ENCODE measurements around the gene COQ10B. TPM values are rescaled to one million over a fixed set of nuclear protein-coding genes. Genes with fewer than 3 reads are reported as not detected.

COQ10B gene
- total RNA-seq, 6 experiments from 2014 or later: 11.7 to 23.7 (median 17.1) TPM

DNA sequence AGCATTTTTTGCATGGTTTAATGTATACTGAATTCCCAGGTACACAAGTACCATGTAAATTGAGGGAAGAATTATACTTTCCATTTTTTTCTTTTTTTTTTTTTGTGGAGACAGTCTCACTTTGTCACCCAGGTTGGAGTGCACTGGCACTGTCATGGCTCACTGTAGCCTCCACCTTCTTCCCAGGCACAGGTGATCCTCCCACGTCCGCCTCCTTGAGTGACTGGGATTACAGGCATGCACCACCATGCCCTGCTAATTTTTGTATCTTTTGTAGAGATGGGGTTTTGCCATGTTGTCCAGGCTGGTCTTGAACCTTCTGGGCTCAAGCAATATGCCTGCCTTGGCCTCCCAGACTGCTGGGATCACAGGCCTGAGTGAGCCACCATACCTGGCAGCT is 50.6 kb downstream of the COQ10B start:
- TF ChIP-seq, protein P1, sequence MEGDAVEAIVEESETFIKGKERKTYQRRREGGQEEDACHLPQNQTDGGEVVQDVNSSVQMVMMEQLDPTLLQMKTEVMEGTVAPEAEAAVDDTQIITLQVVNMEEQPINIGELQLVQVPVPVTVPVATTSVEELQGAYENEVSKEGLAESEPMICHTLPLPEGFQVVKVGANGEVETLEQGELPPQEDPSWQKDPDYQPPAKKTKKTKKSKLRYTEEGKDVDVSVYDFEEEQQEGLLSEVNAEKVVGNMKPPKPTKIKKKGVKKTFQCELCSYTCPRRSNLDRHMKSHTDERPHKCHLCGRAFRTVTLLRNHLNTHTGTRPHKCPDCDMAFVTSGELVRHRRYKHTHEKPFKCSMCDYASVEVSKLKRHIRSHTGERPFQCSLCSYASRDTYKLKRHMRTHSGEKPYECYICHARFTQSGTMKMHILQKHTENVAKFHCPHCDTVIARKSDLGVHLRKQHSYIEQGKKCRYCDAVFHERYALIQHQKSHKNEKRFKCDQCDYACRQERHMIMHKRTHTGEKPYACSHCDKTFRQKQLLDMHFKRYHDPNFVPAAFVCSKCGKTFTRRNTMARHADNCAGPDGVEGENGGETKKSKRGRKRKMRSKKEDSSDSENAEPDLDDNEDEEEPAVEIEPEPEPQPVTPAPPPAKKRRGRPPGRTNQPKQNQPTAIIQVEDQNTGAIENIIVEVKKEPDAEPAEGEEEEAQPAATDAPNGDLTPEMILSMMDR (IDR thresholded peaks at IDR 0.05): no peak
- no peak for TF ChIP-seq POLR2A (IDR thresholded peaks at IDR 0.05)

DNA sequence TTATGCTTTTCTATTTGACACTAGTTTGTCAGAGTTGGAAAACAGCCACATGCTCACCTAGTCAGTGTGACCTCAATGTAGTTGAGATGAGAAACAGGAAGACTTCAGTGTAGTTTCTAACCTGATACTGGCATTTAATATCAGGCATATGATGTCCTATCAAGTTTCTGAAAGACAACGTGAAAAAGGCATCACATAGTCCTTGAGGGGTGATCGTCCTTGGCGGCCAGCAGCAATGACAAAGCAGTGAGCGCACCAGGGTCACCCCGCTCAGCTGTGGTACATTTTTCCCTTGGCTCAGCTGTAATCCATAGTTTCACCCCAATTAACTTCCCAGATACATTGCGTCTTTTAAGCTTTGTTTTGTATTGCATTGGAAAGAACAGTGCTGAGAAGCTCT is 51.2 kb downstream of the COQ10B start:
- H3K4me1 ChIP-seq: peaks cover 0 to 11% (median 0%) of the 10 kb centered on the region in 4 donors
- 90% methylated on average over 3 of the region's 6 CpGs for WGBS (ENCODE audit: insufficient coverage, low coverage, low lambda C conversion rate, missing lambda C conversion rate)
- no peaks in the 10 kb centered on the region for H3K9me3 ChIP-seq
- no peak for DNase-seq
- H3K36me3 ChIP-seq: peaks cover 0 to 23% (median 10%) of the 10 kb centered on the region in 4 donors
- H3K27ac ChIP-seq: no peak overlapping the region
- no peak overlapping the region for H3K4me3 ChIP-seq
- H3K27me3 ChIP-seq: no peaks in the 10 kb centered on the region
- intact Hi-C loops (cut with DNase I): no loop called here
- ATAC-seq: no peak
- no peak for TF ChIP-seq POLR2A (IDR thresholded peaks at IDR 0.05)
- TF ChIP-seq, protein P1 (IDR thresholded peaks at IDR 0.05): no peak

More for the DNA sequence above, 50.6 kb downstream of the COQ10B start:
- ATAC-seq (no peak), DNase-seq (no peak)
- H3K4me1 ChIP-seq: peaks cover 0 to 11% (median 0%) of the 10 kb centered on the region in 4 donors
- H3K9me3 ChIP-seq: no peaks in the 10 kb centered on the region
- intact Hi-C loops (cut with DNase I): no loop called here
- H3K4me3 ChIP-seq: no peak overlapping the region
- no peaks in the 10 kb centered on the region for H3K27me3 ChIP-seq
- WGBS (ENCODE audit: insufficient coverage, low coverage, low lambda C conversion rate, missing lambda C conversion rate): no CpG with 5 or more reads among the region's 2 CpGs
- peak overlapping the region in 1 of 3 donors; percentile 100 for H3K27ac ChIP-seq
- H3K36me3 ChIP-seq: peaks cover 0 to 23% (median 10%) of the 10 kb centered on the region in 4 donors

DNA sequence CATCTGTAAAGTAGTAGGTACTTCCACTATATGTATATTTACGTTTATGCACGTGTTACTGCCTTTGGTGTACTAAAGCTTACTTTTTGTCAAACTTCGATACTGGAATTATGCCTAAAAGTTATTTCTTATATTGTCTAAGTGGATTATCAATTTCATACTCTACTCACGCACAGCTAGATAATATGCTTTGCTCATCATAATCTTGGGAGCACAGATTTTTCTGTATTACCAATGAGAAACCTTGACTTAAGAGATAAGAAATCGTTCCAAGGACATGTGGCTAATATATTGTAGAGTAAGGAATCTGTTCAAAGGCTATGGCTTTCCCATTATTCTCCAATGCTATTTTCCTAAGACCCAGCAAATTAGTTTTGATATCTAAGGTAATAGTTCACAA is 53.3 kb downstream of the COQ10B start:
- no peaks in the 10 kb centered on the region for H3K27me3 ChIP-seq
- WGBS (ENCODE audit: insufficient coverage, low coverage, low lambda C conversion rate, missing lambda C conversion rate): 84% methylated on average over 5 of the region's 5 CpGs
- H3K4me3 ChIP-seq: no peak overlapping the region
- ATAC-seq (no peak), DNase-seq (no peak)
- no peaks in the 10 kb centered on the region for H3K9me3 ChIP-seq
- TF ChIP-seq POLR2A (IDR thresholded peaks at IDR 0.05): no peak
- TF ChIP-seq, protein P1 (IDR thresholded peaks at IDR 0.05): no peak
- no peak overlapping the region for H3K27ac ChIP-seq
- peaks cover 0 to 11% (median 0%) of the 10 kb centered on the region in 4 donors for H3K4me1 ChIP-seq
- peaks cover 0 to 23% (median 10%) of the 10 kb centered on the region in 4 donors for H3K36me3 ChIP-seq
- intact Hi-C loops (cut with DNase I): no loop called here

DNA sequence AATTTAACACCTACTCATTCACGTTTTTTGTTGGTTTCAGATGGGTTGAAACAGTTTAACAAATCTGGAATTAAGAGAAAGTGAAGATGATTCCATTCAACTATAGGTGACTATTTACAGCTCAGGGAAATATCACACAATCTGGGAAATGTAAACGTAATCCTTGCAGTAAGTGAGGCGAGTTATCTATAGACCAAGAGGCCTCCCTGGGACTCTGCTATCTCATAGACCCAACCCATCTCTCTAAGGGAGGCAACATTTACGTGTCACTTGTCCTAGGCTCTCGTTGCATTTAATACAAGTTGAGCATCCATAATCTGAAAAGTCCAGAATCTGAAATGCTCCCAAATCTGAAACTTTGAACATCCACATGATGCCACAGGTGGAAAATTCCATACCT is 60.6 kb downstream of the COQ10B start:
- TF ChIP-seq, protein P1 (IDR thresholded peaks at IDR 0.05): no peak
- TF ChIP-seq POLR2A (IDR thresholded peaks at IDR 0.05): no peak
- 95% methylated on average over 5 of the region's 5 CpGs for WGBS (ENCODE audit: insufficient coverage, low coverage, low lambda C conversion rate, missing lambda C conversion rate)
- Histone ChIP-seq H3K27me3 (no peaks in the 10 kb centered on the region), H3K4me3 (no peak overlapping the region), H3K9me3 (no peaks in the 10 kb centered on the region), H3K4me1 (peaks cover 0 to 11% (median 2%) of the 10 kb centered on the region in 4 donors), H3K27ac (no peak overlapping the region), H3K36me3 (no peaks in the 10 kb centered on the region)
- ATAC-seq (no peak), DNase-seq (no peak)
- intact Hi-C loops (cut with DNase I): no loop called here

DNA sequence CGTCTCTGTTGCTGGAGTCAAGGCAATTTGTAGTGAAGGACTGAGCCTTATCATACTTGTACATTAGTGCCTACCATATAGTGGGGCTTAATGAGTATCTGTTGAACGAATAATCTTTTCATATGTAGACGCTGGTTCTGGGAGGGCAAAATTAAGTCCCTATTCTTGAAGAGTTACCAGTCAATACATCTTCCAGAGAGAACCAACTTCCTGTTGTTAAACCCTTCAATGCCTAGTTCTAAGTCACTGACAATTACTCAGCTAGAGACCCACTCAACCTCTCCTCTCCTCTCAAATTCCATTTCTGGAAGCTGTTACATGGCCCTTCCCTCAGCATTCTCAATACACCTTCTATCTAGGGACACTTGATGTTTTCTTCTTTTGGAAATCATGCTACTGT is 61.4 kb downstream of the COQ10B start:
- Histone ChIP-seq H3K4me3 (no peak overlapping the region), H3K27ac (peak overlapping the region; percentile 97 to 98 (median 98))
- no peak for DNase-seq

More for the DNA sequence above, 61.4 kb downstream of the COQ10B start:
- no peak for TF ChIP-seq POLR2A (IDR thresholded peaks at IDR 0.05)
- TF ChIP-seq, protein P1 (IDR thresholded peaks at IDR 0.05): no peak
- no peaks in the 10 kb centered on the region for H3K27me3 ChIP-seq
- intact Hi-C loops (cut with DNase I): no loop called here
- no peaks in the 10 kb centered on the region for H3K36me3 ChIP-seq
- ATAC-seq: no peak
- WGBS (ENCODE audit: insufficient coverage, low coverage, low lambda C conversion rate, missing lambda C conversion rate): 65% methylated on average over 3 of the region's 3 CpGs
- no peaks in the 10 kb centered on the region for H3K9me3 ChIP-seq
- H3K4me1 ChIP-seq: peaks cover 0 to 11% (median 2%) of the 10 kb centered on the region in 4 donors
